NCI-H2196 treated with DMSO at 0.1 percent for 48 hours (cell line): ENCODE data around the gene CDK10.
A peak's percentile ranks its signal among the peaks of the same experiment; 100 is the strongest.
"Not testable (repeated sequence)": the region's sequence is repeated elsewhere in the genome, so short reads cannot be mapped to it uniquely, and the experiment has no call there.

ENCODE experiments used
- DNase-seq: peaks from one replicate; lab custom pipeline; 2025; ENCODE audit not compliant: unreplicated experiment; lab: John Stamatoyannopoulos, UW

The CDK10 gene

GRCh38 chr16:89695086-89695874 lies 8.8 kb downstream of the CDK10 start:
- DNase-seq = no peak

DNA sequence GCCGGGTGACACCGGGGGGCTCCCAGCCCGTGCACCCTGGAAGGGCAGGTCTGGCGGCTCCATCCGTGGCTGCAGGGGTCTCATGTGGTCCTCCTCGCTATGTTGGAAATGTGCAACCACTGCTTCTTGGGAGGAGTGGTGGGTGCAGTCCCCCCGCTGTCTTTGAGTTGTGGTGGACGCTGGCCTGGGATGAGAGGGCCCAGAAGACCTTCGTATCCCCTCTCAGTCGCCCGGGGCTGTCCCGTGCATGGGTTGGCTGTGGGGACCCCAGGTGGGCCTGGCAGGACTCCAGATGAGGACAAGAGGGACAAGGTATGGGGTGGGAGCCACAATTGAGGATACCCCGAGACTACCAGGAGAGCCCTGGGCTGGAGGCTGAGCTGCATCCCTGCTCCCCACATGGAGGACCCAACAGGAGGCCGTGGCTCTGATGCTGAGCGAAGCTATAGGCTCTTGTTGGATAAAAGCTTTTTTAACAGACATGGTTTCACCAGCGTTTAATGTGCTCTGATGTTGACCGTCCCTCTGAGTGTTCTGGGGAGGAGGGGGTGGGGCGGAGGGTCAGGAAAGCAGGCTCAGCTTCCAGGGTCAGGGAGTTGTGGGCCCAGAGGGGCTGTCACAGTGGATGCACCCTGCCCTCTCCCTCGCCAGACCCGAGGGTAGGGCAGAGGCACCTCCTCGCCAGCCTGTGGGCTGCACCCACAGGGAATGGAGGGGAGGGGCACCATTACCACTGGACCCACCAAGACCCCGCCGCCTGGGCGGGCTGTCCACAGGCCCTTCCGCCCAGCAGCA lies 9.6 kb downstream of the CDK10 start:
- no peak for DNase-seq

GRCh38 chr16:89696670-89697128 lies 10.2 kb downstream of the CDK10 start:
- DNase-seq = no peak

DNA sequence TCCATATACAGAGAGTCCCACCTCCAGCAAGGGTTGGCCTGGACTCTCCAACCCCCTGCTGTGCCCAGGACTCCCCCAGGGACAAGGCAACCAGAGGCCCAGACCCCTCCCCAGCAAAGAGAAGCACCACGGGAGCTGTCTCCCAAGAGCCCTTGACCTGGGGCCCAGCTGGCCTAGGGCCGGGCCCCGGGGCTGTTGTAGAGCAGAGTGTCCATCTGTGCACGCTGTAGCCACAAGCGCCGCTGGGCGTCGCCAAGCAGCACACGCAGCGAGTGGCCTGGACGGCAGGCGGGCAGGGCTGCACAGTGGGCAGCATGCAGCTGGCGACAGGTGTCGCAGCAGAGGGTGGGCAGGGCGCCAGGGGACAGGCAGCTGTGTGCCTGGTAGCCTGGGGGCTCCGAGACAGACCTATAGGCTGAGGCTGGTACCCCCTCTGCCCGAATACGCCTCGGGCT lies 10.7 kb downstream of the CDK10 start:
- no peak for DNase-seq

DNA sequence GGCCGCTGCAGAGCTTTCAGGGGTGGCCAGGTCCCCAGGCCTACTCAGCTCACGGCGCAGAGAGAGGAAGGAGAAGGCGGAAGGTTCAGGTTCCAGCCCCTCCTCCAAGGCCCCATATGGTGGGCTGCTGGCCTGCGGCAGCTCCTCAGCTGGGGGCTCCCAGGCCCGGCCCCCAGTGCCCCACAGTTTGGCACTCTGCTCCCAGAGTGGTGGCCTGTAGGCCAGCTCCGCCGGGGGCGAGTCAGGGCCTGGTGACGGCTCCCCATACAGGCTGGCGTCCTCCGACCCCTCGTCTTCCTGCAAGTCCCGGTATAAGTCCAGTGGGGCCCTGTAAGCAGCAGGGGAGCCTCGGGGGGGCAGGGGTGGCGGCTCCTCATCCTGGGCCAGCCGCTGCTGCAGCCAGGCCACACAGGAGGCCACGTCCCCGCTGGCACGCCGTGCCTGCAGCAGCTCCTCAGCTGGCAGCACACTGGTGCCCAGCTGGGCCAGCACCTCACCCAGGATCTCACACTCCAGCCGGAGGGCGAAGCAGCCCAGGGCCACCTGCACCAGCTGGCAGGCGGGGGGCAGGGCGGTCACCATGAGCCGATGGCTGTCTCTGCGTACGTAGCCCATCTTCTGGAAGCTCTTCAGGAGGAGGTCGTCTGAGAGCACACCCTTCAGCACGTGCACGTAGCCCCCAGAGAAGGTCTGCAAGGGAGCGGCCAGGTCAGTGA lies 11.3 kb downstream of the CDK10 start:
- no peak for DNase-seq

DNA sequence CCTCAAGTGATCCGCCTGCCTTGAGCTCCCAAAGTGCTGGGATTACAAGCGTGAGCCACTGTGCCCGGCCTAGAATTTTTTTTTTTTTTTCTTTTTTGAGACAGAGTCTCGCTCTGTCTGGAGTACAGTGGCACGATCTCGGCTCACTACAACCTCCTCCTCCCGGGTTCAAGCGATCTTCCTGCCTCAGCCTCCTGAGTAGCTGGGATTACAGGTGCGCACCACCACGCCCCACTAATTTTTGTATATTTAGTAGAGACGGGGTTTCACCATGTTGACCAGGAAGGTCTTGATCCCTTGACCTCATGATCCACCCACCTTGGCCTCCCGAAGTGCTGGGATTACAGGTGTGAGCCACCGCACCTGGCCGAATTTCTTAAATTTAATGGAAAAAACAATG lies 12.2 kb downstream of the CDK10 start:
- DNase-seq = not testable (repeated sequence)

DNA sequence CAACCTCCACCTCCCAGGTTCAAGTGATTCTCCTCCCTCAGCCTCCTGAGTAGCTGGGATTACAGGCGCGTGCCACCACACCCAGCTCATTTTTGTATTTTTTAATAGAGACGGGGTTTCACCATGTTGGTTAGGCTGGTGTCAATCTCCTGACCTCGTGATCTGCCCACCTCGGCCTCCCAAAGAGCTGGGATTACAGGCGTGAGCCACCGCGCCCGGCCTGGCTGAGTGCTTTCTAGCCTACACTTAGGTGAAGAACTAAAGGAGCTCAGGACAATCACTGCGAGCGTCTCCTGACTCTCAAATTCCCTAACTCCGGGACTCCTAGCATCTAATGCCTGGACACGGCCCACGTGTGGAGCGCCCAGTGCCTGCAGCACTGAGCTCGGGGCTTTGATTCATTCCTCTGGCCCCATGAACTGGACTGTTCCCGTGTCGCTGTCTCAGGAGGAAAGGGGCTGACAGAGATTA lies 13.2 kb downstream of the CDK10 start:
- DNase-seq = not testable (repeated sequence)

- peak; percentile 79 for DNase-seq
Observed at GRCh38 chr16:89700100-89700648, 13.7 kb downstream of the CDK10 start.

- DNase-seq = no peak
Observed at GRCh38 chr16:89700649-89701424, 14.3 kb downstream of the CDK10 start.

DNA sequence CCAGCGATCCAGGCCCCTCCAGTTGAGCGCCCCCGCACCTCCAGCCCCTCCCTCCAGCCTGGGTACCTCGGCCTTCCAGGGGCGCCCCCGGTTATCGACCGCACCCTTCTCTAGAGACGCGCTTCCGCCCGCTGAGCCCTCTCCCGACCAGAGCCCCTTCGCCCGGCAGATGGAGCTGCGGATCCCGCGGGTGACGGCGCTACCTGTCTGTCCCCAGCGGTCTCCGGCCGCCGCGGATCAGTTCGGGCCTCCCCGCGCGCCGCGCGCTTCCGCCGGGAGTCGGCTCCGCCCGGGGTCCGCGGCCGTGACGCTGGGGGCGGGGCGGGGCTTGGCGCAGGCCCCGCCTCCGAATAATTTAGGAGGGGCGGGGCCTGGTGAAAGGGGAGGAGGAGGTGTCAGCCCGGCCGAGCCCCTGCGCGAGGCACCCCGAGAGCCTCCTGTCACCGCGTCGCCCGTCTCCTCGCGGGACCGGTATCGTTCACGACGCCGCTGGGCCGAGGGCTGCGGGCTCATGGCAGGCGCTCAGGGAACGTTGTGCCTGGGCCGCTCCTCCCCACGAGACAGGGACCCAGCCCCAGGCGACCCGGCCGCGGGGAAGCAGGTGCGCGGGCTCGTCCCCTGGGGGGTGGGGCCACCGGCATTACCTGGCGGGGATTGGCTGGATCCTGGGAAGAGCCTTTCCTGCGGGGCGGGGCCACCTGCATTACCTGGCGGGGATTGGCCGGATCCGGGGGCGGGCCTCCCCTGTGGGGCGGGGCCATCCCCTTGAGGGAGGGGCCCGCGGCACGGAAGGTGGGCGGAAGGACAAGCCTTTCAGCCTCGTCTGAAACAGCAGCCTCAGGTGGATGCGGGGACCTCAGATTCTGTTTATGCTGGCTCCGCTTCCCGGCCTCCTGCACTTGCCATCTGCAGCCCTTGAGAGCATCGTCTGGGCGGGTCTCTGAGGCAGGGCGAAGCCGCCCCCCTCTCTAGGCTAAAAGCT lies 15.2 kb downstream of the CDK10 start, which contains the start of gene SPATA2L:
TSS of gene SPATA2L (minus strand) at position 281 of the 982 bp plus-strand sequence. CDS start 473 bp downstream, outside the sequence.
- peak; percentile 74 for DNase-seq

GRCh38 chr16:89704281-89704680 lies 17.8 kb downstream of the CDK10 start:
- no peak for DNase-seq

DNA sequence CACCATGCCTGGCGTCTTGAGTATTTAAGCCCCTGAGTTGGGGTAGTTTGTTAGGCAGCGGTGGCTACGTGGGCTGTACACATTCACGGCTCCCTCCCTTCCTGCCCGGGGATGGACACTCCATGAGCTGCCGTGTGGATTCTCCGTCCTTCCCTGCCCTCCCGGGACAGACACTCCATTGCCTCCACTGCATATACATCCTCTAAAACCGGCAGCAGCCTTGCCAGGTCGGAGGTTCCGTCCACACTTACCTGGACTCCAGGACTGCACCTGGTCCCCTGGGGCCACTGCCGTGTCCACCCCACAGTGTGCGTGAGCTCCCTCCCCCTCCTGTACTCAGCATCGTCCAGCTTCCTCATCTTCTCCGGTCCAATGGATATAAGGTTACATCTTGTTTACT lies 18.5 kb downstream of the CDK10 start:
- DNase-seq = no peak

DNA sequence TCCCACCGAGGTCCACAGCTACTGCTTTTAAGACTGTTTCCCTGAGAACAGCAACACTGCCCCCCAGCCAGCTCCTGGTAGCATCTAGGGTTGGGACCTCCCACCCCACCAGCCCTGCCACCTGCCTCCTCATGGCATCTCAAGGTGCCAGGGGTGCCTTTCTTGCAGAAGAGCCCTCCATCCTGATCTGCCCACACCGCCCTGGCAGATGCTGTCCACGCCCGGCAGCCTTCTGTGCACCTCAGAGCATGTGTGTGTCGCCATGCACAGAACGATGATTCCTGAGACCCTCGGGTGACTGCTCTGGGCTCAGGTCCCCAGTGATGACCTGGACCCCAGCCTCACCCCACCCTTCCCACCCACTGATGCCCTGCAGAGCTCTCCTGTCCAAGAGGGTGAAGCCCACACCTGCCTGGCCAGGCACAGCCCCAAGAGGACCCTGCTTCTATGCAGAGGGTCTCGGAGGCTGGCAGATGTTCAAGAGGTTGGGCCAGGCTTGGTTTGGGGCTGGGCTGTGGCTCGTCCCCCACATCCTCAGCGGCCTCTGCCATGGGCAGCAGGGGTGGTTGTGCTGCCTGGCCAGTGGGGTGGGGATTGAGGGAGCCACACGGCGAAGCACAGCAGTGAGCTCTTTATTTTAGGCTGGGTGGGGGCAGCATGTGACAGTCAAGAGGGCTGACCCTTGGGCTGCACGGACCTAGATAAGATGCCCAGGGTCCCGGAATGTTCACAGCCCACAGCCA lies 20.2 kb downstream of the CDK10 start:
- no peak for DNase-seq

- DNase-seq = no peak
Observed at GRCh38 chr16:89707695-89708094, 21.2 kb downstream of the CDK10 start.

DNA sequence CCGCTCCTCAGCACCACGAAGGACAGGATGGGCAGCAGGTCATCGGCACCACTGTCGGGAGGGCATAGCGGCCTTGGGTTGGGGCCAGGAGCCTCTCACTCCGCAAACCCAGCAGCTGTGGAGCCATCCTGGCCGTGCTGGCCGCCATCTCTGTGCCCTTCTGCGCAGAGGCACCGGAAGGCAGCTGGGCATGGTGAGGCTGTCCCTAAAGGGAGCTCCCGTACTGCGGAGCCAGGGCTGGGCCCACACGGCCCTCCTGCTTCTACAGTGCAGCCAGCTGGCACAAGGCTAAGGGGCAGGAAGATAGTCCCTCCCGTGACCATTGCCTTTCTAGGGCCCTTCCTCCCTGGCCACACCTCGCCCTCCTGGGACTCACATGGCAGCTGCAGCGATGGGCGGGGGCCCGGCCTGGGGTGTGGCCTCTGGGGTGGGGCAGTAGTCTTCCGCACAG lies 22.0 kb downstream of the CDK10 start:
- no peak for DNase-seq

DNA sequence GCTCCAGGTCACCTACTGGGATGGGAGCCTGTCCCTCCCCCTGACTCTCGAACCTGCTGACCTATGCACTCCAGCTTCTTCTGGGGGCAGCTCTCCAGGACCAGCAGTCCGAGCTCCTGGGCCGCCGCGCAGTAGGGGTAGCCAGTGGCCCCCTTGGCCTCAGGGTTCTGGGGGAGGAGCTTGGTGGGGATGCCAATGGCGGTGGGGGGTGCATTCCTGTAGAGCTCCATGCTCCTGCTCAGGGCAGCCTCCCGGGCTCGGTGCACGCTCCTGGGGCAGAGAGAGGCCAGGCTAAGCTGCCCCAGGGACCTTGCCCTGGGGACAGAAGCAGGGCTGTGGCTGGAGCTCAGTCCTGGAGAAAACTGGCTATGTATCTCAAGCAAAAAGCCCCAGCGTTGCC lies 22.7 kb downstream of the CDK10 start:
- no peak for DNase-seq

GRCh38 chr16:89709716-89710432 lies 23.4 kb downstream of the CDK10 start:
- no peak for DNase-seq
